Measurements from ENCODE around the gene COL13A1. TPM values are rescaled to one million over a fixed set of nuclear protein-coding genes. Genes with fewer than 3 reads are reported as not detected.

COL13A1 gene
- total RNA-seq, 1 donor from 2014 or later: 2.5 TPM

DNA sequence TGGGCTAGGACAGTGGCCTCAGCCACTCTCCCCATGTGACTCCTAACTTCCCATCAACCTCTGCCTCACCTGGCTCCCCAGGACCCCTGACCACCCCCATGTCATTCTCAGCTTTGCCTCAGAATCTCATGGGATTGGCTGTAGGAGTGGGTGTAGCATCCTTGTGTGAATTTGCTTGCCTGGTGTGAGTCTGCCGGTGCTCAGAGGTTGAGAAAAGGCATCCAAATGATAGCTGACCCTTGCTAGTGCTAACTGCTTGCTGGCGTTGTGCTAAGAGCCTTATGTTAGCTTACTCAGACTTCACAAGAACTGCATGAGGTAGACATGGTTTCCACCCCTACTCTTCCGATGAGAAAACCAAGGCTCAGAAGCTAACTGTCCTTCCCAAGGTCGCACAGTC, 74.2 kb downstream of the COL13A1 start:
- DNase-seq: no peak
- peaks cover 15% of the 10 kb centered on the region for H3K4me1 ChIP-seq
- TF ChIP-seq, protein P1, sequence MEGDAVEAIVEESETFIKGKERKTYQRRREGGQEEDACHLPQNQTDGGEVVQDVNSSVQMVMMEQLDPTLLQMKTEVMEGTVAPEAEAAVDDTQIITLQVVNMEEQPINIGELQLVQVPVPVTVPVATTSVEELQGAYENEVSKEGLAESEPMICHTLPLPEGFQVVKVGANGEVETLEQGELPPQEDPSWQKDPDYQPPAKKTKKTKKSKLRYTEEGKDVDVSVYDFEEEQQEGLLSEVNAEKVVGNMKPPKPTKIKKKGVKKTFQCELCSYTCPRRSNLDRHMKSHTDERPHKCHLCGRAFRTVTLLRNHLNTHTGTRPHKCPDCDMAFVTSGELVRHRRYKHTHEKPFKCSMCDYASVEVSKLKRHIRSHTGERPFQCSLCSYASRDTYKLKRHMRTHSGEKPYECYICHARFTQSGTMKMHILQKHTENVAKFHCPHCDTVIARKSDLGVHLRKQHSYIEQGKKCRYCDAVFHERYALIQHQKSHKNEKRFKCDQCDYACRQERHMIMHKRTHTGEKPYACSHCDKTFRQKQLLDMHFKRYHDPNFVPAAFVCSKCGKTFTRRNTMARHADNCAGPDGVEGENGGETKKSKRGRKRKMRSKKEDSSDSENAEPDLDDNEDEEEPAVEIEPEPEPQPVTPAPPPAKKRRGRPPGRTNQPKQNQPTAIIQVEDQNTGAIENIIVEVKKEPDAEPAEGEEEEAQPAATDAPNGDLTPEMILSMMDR (IDR thresholded peaks at IDR 0.05; ENCODE audit: borderline replicate concordance): no peak
- peaks cover 38% of the 10 kb centered on the region for H3K27me3 ChIP-seq (ENCODE audit: low read depth)
- H3K4me3 ChIP-seq: no peak overlapping the region
- no peak overlapping the region for H3K27ac ChIP-seq (replicated peaks)
- H3K9me3 ChIP-seq (replicated peaks): no peaks in the 10 kb centered on the region
- no peaks in the 10 kb centered on the region for H3K36me3 ChIP-seq
- intact Hi-C loops (cut with micrococcal nuclease): no loop called here

- TF ChIP-seq, protein P1 (IDR thresholded peaks at IDR 0.05; ENCODE audit: borderline replicate concordance): no peak
- H3K4me3 ChIP-seq: no peak overlapping the region
- intact Hi-C loops (cut with micrococcal nuclease): no loop called here
- H3K36me3 ChIP-seq: no peaks in the 10 kb centered on the region
- DNase-seq: no peak
- H3K27ac ChIP-seq (replicated peaks): no peak overlapping the region
- peaks cover 17% of the 10 kb centered on the region for H3K4me1 ChIP-seq
- H3K27me3 ChIP-seq (ENCODE audit: low read depth): peaks cover 38% of the 10 kb centered on the region
- no peaks in the 10 kb centered on the region for H3K9me3 ChIP-seq (replicated peaks)
Measured at GRCh38 chr10:69876286-69876685, 74.6 kb downstream of the COL13A1 start.

DNA sequence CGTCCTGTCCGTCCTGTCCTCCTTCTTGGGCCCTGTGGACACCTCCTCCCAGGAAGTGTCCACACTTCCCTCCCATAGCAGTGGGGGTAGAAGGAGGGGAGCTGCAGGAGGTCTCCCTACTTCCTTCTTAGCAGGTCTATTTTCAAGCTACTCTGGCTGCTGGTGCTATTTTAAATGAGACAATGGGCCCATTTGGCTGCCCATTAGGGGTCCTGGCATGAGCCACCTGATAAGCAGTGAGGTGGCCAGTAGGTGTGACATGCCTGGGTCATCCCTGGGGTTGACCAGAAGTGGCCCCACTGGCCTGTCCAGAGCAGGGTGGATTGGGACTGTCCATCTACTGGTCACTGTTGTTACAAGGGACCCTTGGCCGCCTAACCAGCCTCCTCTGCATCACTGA, 75.2 kb downstream of the COL13A1 start:
- H3K9me3 ChIP-seq (replicated peaks): no peaks in the 10 kb centered on the region
- TF ChIP-seq, protein P1 (IDR thresholded peaks at IDR 0.05; ENCODE audit: borderline replicate concordance): no peak
- no peaks in the 10 kb centered on the region for H3K36me3 ChIP-seq
- intact Hi-C loops (cut with micrococcal nuclease): no loop called here
- H3K4me3 ChIP-seq: no peak overlapping the region
- H3K27ac ChIP-seq (replicated peaks): no peak overlapping the region
- H3K27me3 ChIP-seq (ENCODE audit: low read depth): peaks cover 39% of the 10 kb centered on the region
- no peak for DNase-seq
- peaks cover 17% of the 10 kb centered on the region for H3K4me1 ChIP-seq

GRCh38 chr10:69878038-69878437, 76.3 kb downstream of the COL13A1 start:
- Histone ChIP-seq H3K9me3 (replicated peaks) (no peaks in the 10 kb centered on the region), H3K4me1 (peaks cover 17% of the 10 kb centered on the region), H3K4me3 (no peak overlapping the region), H3K27me3 (ENCODE audit: low read depth) (peaks cover 38% of the 10 kb centered on the region), H3K36me3 (no peaks in the 10 kb centered on the region), H3K27ac (replicated peaks) (peak overlapping the region; percentile 52)
- TF ChIP-seq, protein P1 (IDR thresholded peaks at IDR 0.05; ENCODE audit: borderline replicate concordance): no peak
- intact Hi-C loops (cut with micrococcal nuclease): no loop called here
- peak; percentile 56 for DNase-seq

GRCh38 chr10:69878951-69879350, 77.2 kb downstream of the COL13A1 start:
- DNase-seq: no peak
- Histone ChIP-seq H3K27me3 (ENCODE audit: low read depth) (peaks cover 38% of the 10 kb centered on the region), H3K9me3 (replicated peaks) (no peaks in the 10 kb centered on the region), H3K4me3 (no peak overlapping the region), H3K36me3 (no peaks in the 10 kb centered on the region), H3K4me1 (peaks cover 17% of the 10 kb centered on the region), H3K27ac (replicated peaks) (no peak overlapping the region)
- intact Hi-C loops (cut with micrococcal nuclease): no loop called here
- TF ChIP-seq, protein P1 (IDR thresholded peaks at IDR 0.05; ENCODE audit: borderline replicate concordance): no peak
